Nephron progenitor cell (in vitro differentiated cells): ENCODE data around the gene C11orf68.

Experiments used
- DNase-seq: peaks from one replicate; pipeline ENCODE4 v3.0.0; 2021
- H3K27ac Mint-ChIP-seq: 2 replicates; pipeline ENCODE4 v1.8.0; 2021; ENCODE audit warnings: mild to moderate bottlenecking, moderate library complexity, mixed read lengths
- H3K27me3 Mint-ChIP-seq: 2 replicates; pipeline ENCODE4 v1.8.0; 2021; ENCODE audit warnings: mild to moderate bottlenecking, low read depth, mixed read lengths; ENCODE audit not compliant: poor library complexity
- H3K36me3 Mint-ChIP-seq: 2 replicates; pipeline ENCODE4 v1.8.0; 2021; ENCODE audit warnings: low read depth, mixed read lengths
- H3K4me1 Mint-ChIP-seq: 2 replicates; pipeline ENCODE4 v1.8.0; 2021; ENCODE audit warnings: mixed read lengths
- H3K4me3 Mint-ChIP-seq: 2 replicates; pipeline ENCODE4 v1.8.0; 2021; ENCODE audit warnings: mild to moderate bottlenecking, moderate library complexity, mixed read lengths
- H3K9me3 Mint-ChIP-seq: 2 replicates; pipeline ENCODE4 v1.8.0; 2021; ENCODE audit warnings: mild to moderate bottlenecking, moderate library complexity, mixed read lengths
- TF ChIP-seq, protein P1 (sequence below): fragments of 200-600 bp; sonication (generic); IDR thresholded peaks from 2 replicates; pipeline ENCODE4 v1.5.0; 2021; ENCODE audit warnings: antibody characterized with exemption

Gene C11orf68

DNA sequence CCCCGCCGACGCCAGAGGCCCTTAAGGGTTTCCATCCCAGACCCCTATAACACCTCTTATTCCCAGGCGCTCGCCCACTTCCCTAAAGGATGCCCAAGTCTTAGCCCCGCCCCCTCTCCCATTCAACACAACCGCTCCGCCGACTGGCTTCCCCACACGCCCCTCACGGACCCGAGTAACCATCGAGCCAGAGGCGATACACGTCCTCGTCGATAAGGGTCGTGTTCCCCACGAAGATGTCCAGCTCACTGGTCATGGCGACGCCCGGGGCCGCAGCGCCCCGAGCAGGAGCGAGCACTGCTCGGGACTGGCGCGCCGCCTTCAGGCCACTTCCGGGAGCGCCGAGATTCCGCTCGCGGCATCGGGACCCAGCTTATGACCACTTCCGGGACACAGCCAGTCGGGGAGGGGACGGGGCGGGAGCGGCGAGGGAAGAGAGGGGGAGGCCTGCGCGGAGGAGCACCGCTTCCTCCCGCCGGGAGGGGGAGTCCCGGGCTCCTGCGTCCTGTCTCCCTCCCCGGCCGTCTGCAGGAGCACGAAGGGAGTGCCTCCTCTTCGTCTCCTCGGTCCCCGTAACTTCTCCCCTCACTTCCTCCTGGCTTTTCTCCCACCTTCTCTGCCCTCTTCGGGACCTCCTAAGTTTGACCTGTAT is 30.6 kb downstream of the C11orf68 start, which contains the start of gene FIBP:
FIBP (minus strand) TSS at position 309 of the 652 bp plus-strand sequence; CDS start at position 256, 53 bp downstream.
- peak; percentile 98 for DNase-seq
- no peaks in the 10 kb centered on the region for H3K9me3 Mint-ChIP-seq
- H3K27me3 Mint-ChIP-seq: peaks cover 23% of the 10 kb centered on the region
- peaks cover 65% of the 10 kb centered on the region for H3K4me1 Mint-ChIP-seq
- H3K36me3 Mint-ChIP-seq: peaks cover 28% of the 10 kb centered on the region
- H3K27ac Mint-ChIP-seq: peak within 1 kb of the TSS; percentile 99
- TF ChIP-seq, protein P1, sequence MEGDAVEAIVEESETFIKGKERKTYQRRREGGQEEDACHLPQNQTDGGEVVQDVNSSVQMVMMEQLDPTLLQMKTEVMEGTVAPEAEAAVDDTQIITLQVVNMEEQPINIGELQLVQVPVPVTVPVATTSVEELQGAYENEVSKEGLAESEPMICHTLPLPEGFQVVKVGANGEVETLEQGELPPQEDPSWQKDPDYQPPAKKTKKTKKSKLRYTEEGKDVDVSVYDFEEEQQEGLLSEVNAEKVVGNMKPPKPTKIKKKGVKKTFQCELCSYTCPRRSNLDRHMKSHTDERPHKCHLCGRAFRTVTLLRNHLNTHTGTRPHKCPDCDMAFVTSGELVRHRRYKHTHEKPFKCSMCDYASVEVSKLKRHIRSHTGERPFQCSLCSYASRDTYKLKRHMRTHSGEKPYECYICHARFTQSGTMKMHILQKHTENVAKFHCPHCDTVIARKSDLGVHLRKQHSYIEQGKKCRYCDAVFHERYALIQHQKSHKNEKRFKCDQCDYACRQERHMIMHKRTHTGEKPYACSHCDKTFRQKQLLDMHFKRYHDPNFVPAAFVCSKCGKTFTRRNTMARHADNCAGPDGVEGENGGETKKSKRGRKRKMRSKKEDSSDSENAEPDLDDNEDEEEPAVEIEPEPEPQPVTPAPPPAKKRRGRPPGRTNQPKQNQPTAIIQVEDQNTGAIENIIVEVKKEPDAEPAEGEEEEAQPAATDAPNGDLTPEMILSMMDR: peak; percentile 81
- H3K4me3 Mint-ChIP-seq: peak within 1 kb of the TSS; percentile 97

DNA sequence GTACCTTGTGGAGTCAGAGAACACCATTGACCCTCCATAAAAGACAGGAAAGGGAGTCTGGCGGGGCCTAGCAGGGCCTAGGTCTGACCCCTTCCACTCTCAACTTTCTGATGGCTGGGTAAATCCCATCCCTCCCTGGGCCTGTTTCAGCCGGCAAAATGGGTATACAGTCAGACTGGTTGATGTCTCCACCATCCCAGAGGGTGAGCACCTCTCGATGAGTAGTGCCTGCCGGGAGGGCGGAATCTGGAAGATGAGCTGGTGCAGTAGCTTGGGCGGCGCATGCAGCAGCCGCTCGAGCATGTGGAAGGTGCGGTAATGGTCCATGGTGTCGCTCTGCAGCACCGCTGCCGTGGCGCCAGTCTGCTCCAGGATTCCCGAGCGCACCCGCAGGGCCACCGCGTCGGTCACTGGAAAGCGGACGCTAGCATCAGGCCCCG is 31.1 kb downstream of the C11orf68 start:
- TF ChIP-seq, protein P1: no peak
- Mint-ChIP-seq H3K27me3 (peaks cover 23% of the 10 kb centered on the region), H3K27ac (peak overlapping the region; percentile 99), H3K4me1 (peaks cover 60% of the 10 kb centered on the region), H3K36me3 (peaks cover 28% of the 10 kb centered on the region), H3K4me3 (peak overlapping the region; percentile 97), H3K9me3 (no peaks in the 10 kb centered on the region)
- no peak for DNase-seq

DNA sequence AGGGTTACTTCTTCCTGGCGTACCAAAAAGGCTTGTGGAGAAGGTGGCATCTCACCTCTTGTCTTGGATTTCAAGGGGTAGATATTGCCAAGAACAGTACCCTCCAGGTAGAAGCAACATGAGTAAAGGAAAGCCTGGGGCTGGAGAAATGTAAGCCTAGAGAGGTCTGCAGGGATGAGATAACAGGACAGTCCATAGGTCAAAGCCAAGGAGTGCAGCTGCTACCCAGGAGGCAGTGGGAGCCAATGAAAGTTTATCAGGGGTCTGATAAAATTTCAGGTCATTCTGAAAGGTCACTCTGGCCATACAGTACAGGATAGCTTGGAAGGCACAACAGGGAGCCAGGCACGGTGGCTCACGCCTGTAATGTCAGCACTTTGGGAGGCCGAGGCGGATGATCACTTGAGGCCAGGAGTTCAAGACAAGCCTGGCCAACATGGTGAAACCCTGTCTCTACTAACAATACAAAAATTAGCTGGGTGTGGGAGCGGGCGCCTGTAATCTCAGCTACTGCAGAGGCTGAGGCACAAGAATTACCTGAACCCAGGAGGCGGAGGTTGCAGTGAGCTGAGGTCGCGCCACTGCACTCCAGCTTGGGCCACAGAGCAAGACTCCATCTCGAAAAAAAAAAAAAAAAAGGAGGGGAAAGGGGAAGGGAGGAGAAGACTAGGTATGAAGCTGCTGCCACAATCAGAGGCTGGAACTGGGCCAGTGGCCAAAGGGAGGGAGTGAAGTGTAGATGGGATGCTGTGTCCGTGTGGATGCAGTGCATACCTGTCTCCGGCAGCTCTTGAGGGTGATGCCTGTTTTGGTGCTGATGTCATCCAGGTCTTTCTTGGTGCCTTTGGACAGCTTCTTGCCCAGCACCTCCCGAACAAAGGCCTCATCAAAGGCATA is 31.8 kb downstream of the C11orf68 start:
- Mint-ChIP-seq H3K27me3 (peaks cover 18% of the 10 kb centered on the region), H3K36me3 (peaks cover 33% of the 10 kb centered on the region), H3K27ac (peak overlapping the region; percentile 99), H3K9me3 (no peaks in the 10 kb centered on the region), H3K4me1 (peaks cover 53% of the 10 kb centered on the region), H3K4me3 (peak overlapping the region; percentile 97)
- DNase-seq: no peak
- TF ChIP-seq, protein P1: no peak

- Mint-ChIP-seq H3K4me3 (peak overlapping the region; percentile 97), H3K9me3 (no peaks in the 10 kb centered on the region), H3K27me3 (peaks cover 17% of the 10 kb centered on the region), H3K27ac (no peak overlapping the region), H3K36me3 (peaks cover 33% of the 10 kb centered on the region), H3K4me1 (peaks cover 50% of the 10 kb centered on the region)
- DNase-seq: no peak
- TF ChIP-seq, protein P1: no peak
Observed at GRCh38 chr11:65885808-65886536, 32.9 kb downstream of the C11orf68 start.

GRCh38 chr11:65885231-65885630 is 33.6 kb downstream of the C11orf68 start:
- Mint-ChIP-seq H3K36me3 (peaks cover 33% of the 10 kb centered on the region), H3K4me1 (peaks cover 49% of the 10 kb centered on the region), H3K9me3 (no peaks in the 10 kb centered on the region), H3K27me3 (peaks cover 15% of the 10 kb centered on the region), H3K27ac (no peak overlapping the region), H3K4me3 (no peak overlapping the region)
- no peak for DNase-seq
- TF ChIP-seq, protein P1: no peak
